Smooth muscle cell (in vitro differentiated cells): Measurements from ENCODE around the gene CHRM2. TPM values are rescaled to one million over a fixed set of nuclear protein-coding genes. Genes with fewer than 3 reads are reported as not detected.

ENCODE experiments used
- DNase-seq: peaks from one replicate; lab custom pipeline; 2025; ENCODE audit not compliant: unreplicated experiment; lab: John Stamatoyannopoulos, UW
- H2AFZ ChIP-seq: fragments of 200-600 bp; sonication (generic); 2 replicates; pipeline ENCODE4 v1.6.0; 2016; ENCODE audit warnings: antibody characterized with exemption, low read depth, mild to moderate bottlenecking
- H3F3A ChIP-seq: fragments of 200-600 bp; sonication (generic); 2 replicates; pipeline ENCODE4 v1.6.0; 2017; ENCODE audit warnings: antibody characterized with exemption, low read depth
- H3K27ac ChIP-seq: fragments of 200-600 bp; sonication (generic); 2 replicates; pipeline ENCODE4 v1.5.1; 2016; ENCODE audit warnings: low read depth, mild to moderate bottlenecking
- H3K27me3 ChIP-seq: fragments of 200-600 bp; sonication (generic); 2 replicates; pipeline ENCODE4 v1.6.1; 2016; ENCODE audit warnings: low read depth, mild to moderate bottlenecking
- H3K36me3 ChIP-seq: fragments of 200-600 bp; sonication (generic); 2 replicates; pipeline ENCODE4 v1.5.1; 2016; ENCODE audit warnings: low read depth
- H3K4me1 ChIP-seq: fragments of 200-600 bp; sonication (generic); 2 replicates; pipeline ENCODE4 v1.5.1; 2016; ENCODE audit warnings: low read depth
- H3K4me2 ChIP-seq: fragments of 200-600 bp; sonication (generic); 2 replicates; pipeline ENCODE4 v1.6.0; 2016; ENCODE audit warnings: mild to moderate bottlenecking
- H3K4me3 ChIP-seq: fragments of 200-600 bp; sonication (generic); 2 replicates; pipeline ENCODE4 v1.5.1; 2016; ENCODE audit warnings: mild to moderate bottlenecking
- H3K79me2 ChIP-seq: fragments of 200-600 bp; sonication (generic); 2 replicates; pipeline ENCODE4 v1.6.0; 2016; ENCODE audit warnings: low read depth, mild to moderate bottlenecking
- H3K9ac ChIP-seq: fragments of 200-600 bp; sonication (generic); 2 replicates; pipeline ENCODE4 v1.6.0; 2016; ENCODE audit warnings: low read depth
- H3K9me3 ChIP-seq: fragments of 200-600 bp; sonication (generic); replicated peaks from 2 replicates; pipeline ENCODE4 v1.5.1; 2016; ENCODE audit warnings: low read depth
- H4K20me1 ChIP-seq: fragments of 200-600 bp; sonication (generic); 2 replicates; pipeline ENCODE4 v1.6.0; 2016; ENCODE audit warnings: low read depth
- CTCF ChIP-seq: fragments of 200-600 bp; sonication (generic); IDR thresholded peaks from 2 replicates; pipeline ENCODE4 v1.5.1; 2017; ENCODE audit warnings: borderline replicate concordance, mild to moderate bottlenecking, antibody characterized with exemption; ENCODE audit not compliant: insufficient read depth, poor library complexity, severe bottlenecking
- WGBS: methylation state at CpG from one replicate; pipeline ENCODE4 v1.1.7; 2016; ENCODE audit warnings: low lambda C conversion rate; 5-methylcytosine and 5-hydroxymethylcytosine counted together
- polyA plus RNA-seq: library from polyadenylated mRNA; unstranded; fragments of >200 nt; fragmentation: Nextera tagmentation; extraction: Ambion mirVana; gene quantifications from 2 replicates; pipeline ENCODE4 v1.2.1, GENCODE V29; 2016
- total RNA-seq: library from RNA; depleted of rRNA; stranded (reverse); fragments of >200 nt; gene quantifications from 2 replicates; pipeline ENCODE4 v1.2.3, GENCODE V29; 2014

The CHRM2 gene
- total and polyA plus RNA-seq, 2 experiments from 2014 or later: 0.33 to 3.0 TPM

GRCh38 chr7:136914016-136914415 is 45.6 kb downstream of the CHRM2 start:
- WGBS: 95% methylated on average over 3 of the region's 3 CpGs
- no peak for TF ChIP-seq CTCF
- no peaks in the 10 kb centered on the region for H3K36me3 ChIP-seq
- no peaks in the 10 kb centered on the region for H3K9me3 ChIP-seq
- H3K79me2 ChIP-seq: no peaks in the 10 kb centered on the region
- H3K4me3 ChIP-seq: no peak overlapping the region
- no peak overlapping the region for H3K27ac ChIP-seq
- no peaks in the 10 kb centered on the region for H3K4me1 ChIP-seq
- H3K9ac ChIP-seq: no peak overlapping the region
- no peaks in the 10 kb centered on the region for H4K20me1 ChIP-seq
- H2AFZ ChIP-seq: no peak overlapping the region
- H3K4me2 ChIP-seq: no peak overlapping the region
- DNase-seq: no peak
- no peaks in the 10 kb centered on the region for H3F3A ChIP-seq
- H3K27me3 ChIP-seq: no peaks in the 10 kb centered on the region

- no peaks in the 10 kb centered on the region for H3K79me2 ChIP-seq
- no peak for DNase-seq
- no peak overlapping the region for H2AFZ ChIP-seq
- no peak overlapping the region for H3K4me2 ChIP-seq
- 85% methylated on average over 2 of the region's 2 CpGs for WGBS
- H3K36me3 ChIP-seq: no peaks in the 10 kb centered on the region
- H3K9me3 ChIP-seq: no peaks in the 10 kb centered on the region
- TF ChIP-seq CTCF: no peak
- no peaks in the 10 kb centered on the region for H3F3A ChIP-seq
- H3K4me3 ChIP-seq: no peak overlapping the region
- H3K27me3 ChIP-seq: no peaks in the 10 kb centered on the region
- no peak overlapping the region for H3K9ac ChIP-seq
- no peaks in the 10 kb centered on the region for H4K20me1 ChIP-seq
- H3K4me1 ChIP-seq: no peaks in the 10 kb centered on the region
- H3K27ac ChIP-seq: no peak overlapping the region
Observed at GRCh38 chr7:136919820-136920219, 51.4 kb downstream of the CHRM2 start.

- Histone ChIP-seq H3K9ac (no peak overlapping the region), H3K27me3 (no peaks in the 10 kb centered on the region), H3K9me3 (no peaks in the 10 kb centered on the region), H3K27ac (no peak overlapping the region), H2AFZ (no peak overlapping the region), H3K4me2 (peak overlapping the region; percentile 25), H3K4me1 (no peaks in the 10 kb centered on the region), H3K4me3 (no peak overlapping the region), H3F3A (no peaks in the 10 kb centered on the region), H3K79me2 (no peaks in the 10 kb centered on the region), H4K20me1 (no peaks in the 10 kb centered on the region), H3K36me3 (no peaks in the 10 kb centered on the region)
- DNase-seq: no peak
- TF ChIP-seq CTCF: no peak
- WGBS: 49% methylated on average over 3 of the region's 3 CpGs
Observed at GRCh38 chr7:136923111-136923667, 54.7 kb downstream of the CHRM2 start.

- H2AFZ ChIP-seq: peak overlapping the region; percentile 31
- H3K4me1 ChIP-seq: no peaks in the 10 kb centered on the region
- no peak overlapping the region for H3K4me3 ChIP-seq
- H3K9ac ChIP-seq: no peak overlapping the region
- H3K4me2 ChIP-seq: peak overlapping the region; percentile 13
- H4K20me1 ChIP-seq: no peaks in the 10 kb centered on the region
- WGBS: 5% methylated on average over 3 of the region's 3 CpGs
- H3K27me3 ChIP-seq: no peaks in the 10 kb centered on the region
- no peaks in the 10 kb centered on the region for H3K36me3 ChIP-seq
- H3K79me2 ChIP-seq: no peaks in the 10 kb centered on the region
- H3F3A ChIP-seq: no peaks in the 10 kb centered on the region
- H3K9me3 ChIP-seq: no peaks in the 10 kb centered on the region
- TF ChIP-seq CTCF: no peak
- H3K27ac ChIP-seq: no peak overlapping the region
- no peak for DNase-seq
Observed at GRCh38 chr7:136925044-136925443, 56.6 kb downstream of the CHRM2 start.
